K562 (cell line): ENCODE results near the gene LPAR2. TPM values are rescaled to one million over a fixed set of nuclear protein-coding genes. Genes with fewer than 3 reads are reported as not detected.

Experiments used
- ATF2 ChIP-seq: sonication (generic); formaldehyde crosslinking; IDR thresholded peaks from 2 replicates; pipeline ENCODE4 v1.8.1; 2022; ENCODE audit warnings: missing genetic modification reagents
- CBFB ChIP-seq: sonication (generic); formaldehyde crosslinking; IDR thresholded peaks from 2 replicates; pipeline ENCODE4 v1.4.0; 2020; ENCODE audit warnings: mild to moderate bottlenecking, missing genetic modification reagents
- CTCF ChIP-seq, 3 experiments: IDR thresholded peaks in 2 of 3; conservative IDR thresholded peaks in 1 of 3; 2 replicates each; pipeline ENCODE4 v1.5.1; 2011 to 2012; ENCODE audit warnings: low read length in 3 of 3, mild to moderate bottlenecking in 3 of 3, control low read depth in 2 of 3, improper control_type of control experiment in 1 of 3, inconsistent platforms in 1 of 3, low read depth in 1 of 3, mixed read lengths in 1 of 3, moderate library complexity in 1 of 3; ENCODE audit not compliant: insufficient read depth in 2 of 3
- ERF ChIP-seq: fragments of 450-650 bp; formaldehyde crosslinking; IDR thresholded peaks from 2 replicates; pipeline ENCODE4 v1.4.0; 2020; ENCODE audit warnings: mild to moderate bottlenecking, mixed read lengths
- GATAD2A ChIP-seq: fragments of 450-650 bp; IDR thresholded peaks from 2 replicates; pipeline ENCODE4 v1.6.1; 2017
- HNRNPLL ChIP-seq: fragments of 200-400 bp; formaldehyde crosslinking; IDR thresholded peaks from 2 replicates; pipeline ENCODE4 v1.6.1; 2017; ENCODE audit warnings: low read length, low read depth, mild to moderate bottlenecking; ENCODE audit not compliant: poor library complexity, severe bottlenecking
- HSF4 ChIP-seq: fragments of 250-450 bp; sonication (Bioruptor Pico); IDR thresholded peaks from 2 replicates; pipeline ENCODE4 v2.1.2; 2022; ENCODE audit warnings: mild to moderate bottlenecking, moderate library complexity, borderline replicate concordance
- JUNB ChIP-seq: fragments of 450-650 bp; formaldehyde crosslinking; conservative IDR thresholded peaks from 2 replicates; pipeline ENCODE4 v1.4.0; 2020; ENCODE audit warnings: mild to moderate bottlenecking
- MCM5 ChIP-seq: fragments of 450-650 bp; IDR thresholded peaks from 2 replicates; pipeline ENCODE4 v1.6.1; 2016; ENCODE audit warnings: low read depth
- MED1 ChIP-seq: sonication (generic); formaldehyde crosslinking; IDR thresholded peaks from 2 replicates; pipeline ENCODE4 v1.8.1; 2023; ENCODE audit warnings: missing genetic modification reagents, borderline replicate concordance
- MTA2 ChIP-seq: fragments of 450-650 bp; IDR thresholded peaks from 2 replicates; pipeline ENCODE4 v1.6.1; 2016; ENCODE audit warnings: low read depth
- NCOR1 ChIP-seq: fragments of 450-650 bp; IDR thresholded peaks from 2 replicates; pipeline ENCODE4 v1.6.1; 2016; ENCODE audit warnings: mild to moderate bottlenecking, moderate library complexity
- POLR2AphosphoS5 ChIP-seq: IDR thresholded peaks from 2 replicates; pipeline ENCODE4 v1.6.1; 2011; ENCODE audit warnings: mild to moderate bottlenecking, low read depth, low read length, moderate library complexity; ENCODE audit not compliant: control insufficient read depth, insufficient read depth
- POU5F1 ChIP-seq: fragments of 150-350 bp; IDR thresholded peaks from 2 replicates; pipeline ENCODE4 v1.6.1; 2014; ENCODE audit warnings: borderline replicate concordance, low read length, low read depth, mild to moderate bottlenecking; ENCODE audit not compliant: partially characterized antibody
- SRSF7 ChIP-seq: fragments of 200-400 bp; formaldehyde crosslinking; optimal IDR thresholded peaks from 2 replicates; pipeline ENCODE3; 2017; ENCODE audit warnings: mild to moderate bottlenecking, low read depth, low read length
- ZFP30 ChIP-seq: fragments of 250-450 bp; sonication (Bioruptor Pico); IDR thresholded peaks from 2 replicates; pipeline ENCODE4 v1.8.0; 2022; ENCODE audit warnings: moderate library complexity, mild to moderate bottlenecking, inconsistent platforms, borderline replicate concordance
- ZFX ChIP-seq: sonication (generic); formaldehyde crosslinking; IDR thresholded peaks from 2 replicates; pipeline ENCODE4 v1.8.0; 2022; ENCODE audit warnings: mild to moderate bottlenecking, missing genetic modification reagents, moderate library complexity
- ZNF57 ChIP-seq: fragments of 450-650 bp; formaldehyde crosslinking; IDR thresholded peaks from 2 replicates; pipeline ENCODE4 v1.4.0; 2020; ENCODE audit warnings: mild to moderate bottlenecking, moderate library complexity
- ZNF583 ChIP-seq: fragments of 250-450 bp; sonication (Bioruptor Pico); IDR thresholded peaks from 2 replicates; pipeline ENCODE4 v1.4.0; 2020
- polyA plus RNA-seq, 8 experiments: library from polyadenylated mRNA; depleted of rRNA in 4 of 8; stranded (reverse) in 5 of 8; unstranded in 3 of 8; fragments of >200 nt; fragmentation: Nextera tagmentation in 2 of 8; fragmentation: Illumina TruSeq in 1 of 8; extraction: Ambion mirVana in 2 of 8; extraction: Trizol in 1 of 8; gene quantifications; 2 replicates each; pipeline versions ENCODE4 v1.2.1 to v1.2.3, GENCODE V29; 2011 to 2014; ENCODE audit warnings: inconsistent platforms in 1 of 8, missing spikeins in 1 of 8
- total RNA-seq, 7 experiments: library from RNA; depleted of rRNA in 6 of 7; stranded (reverse); fragments of >200 nt in 6 of 7; fragmentation: Illumina TruSeq in 2 of 7; extraction: Trizol in 2 of 7; gene quantifications; 2 replicates each; pipeline versions ENCODE4 v1.2.1 to v1.2.3, GENCODE V29; 2011 to 2021; ENCODE audit warnings: low replicate concordance in 1 of 7
- TF ChIP-seq, protein P1 (sequence below), 2 experiments: IDR thresholded peaks; 2 replicates each; pipeline ENCODE4 v1.6.1; 2012; ENCODE audit warnings: improper control_type of control experiment in 2 of 2, low read depth in 2 of 2, low read length in 2 of 2, borderline replicate concordance in 1 of 2
- TF ChIP-seq, protein P2 (sequence below): fragments of 450-650 bp; IDR thresholded peaks from 2 replicates; pipeline ENCODE4 v1.6.1; 2016; ENCODE audit warnings: antibody characterized with exemption

The LPAR2 gene
- total and polyA plus RNA-seq, 9 of the 15 experiments (the other 6 are each of a cell fraction or from before 2014, with no cell fraction given) = 0.63 to 13.8 (median 4.4) TPM

- TF ChIP-seq, protein P1, sequence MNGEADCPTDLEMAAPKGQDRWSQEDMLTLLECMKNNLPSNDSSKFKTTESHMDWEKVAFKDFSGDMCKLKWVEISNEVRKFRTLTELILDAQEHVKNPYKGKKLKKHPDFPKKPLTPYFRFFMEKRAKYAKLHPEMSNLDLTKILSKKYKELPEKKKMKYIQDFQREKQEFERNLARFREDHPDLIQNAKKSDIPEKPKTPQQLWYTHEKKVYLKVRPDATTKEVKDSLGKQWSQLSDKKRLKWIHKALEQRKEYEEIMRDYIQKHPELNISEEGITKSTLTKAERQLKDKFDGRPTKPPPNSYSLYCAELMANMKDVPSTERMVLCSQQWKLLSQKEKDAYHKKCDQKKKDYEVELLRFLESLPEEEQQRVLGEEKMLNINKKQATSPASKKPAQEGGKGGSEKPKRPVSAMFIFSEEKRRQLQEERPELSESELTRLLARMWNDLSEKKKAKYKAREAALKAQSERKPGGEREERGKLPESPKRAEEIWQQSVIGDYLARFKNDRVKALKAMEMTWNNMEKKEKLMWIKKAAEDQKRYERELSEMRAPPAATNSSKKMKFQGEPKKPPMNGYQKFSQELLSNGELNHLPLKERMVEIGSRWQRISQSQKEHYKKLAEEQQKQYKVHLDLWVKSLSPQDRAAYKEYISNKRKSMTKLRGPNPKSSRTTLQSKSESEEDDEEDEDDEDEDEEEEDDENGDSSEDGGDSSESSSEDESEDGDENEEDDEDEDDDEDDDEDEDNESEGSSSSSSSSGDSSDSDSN (IDR thresholded peaks at IDR 0.05; ENCODE audit: borderline replicate concordance in 1 of 2, low read depth in 2 of 2, low read length in 2 of 2) = no peak
- no peak for TF ChIP-seq MED1 (CRISPR knock-in tag)
- peak; percentile 71; the same call in 1 of the 2 replicates for TF ChIP-seq GATAD2A
- TF ChIP-seq MTA2 = no peak
- peak; percentile 67 for TF ChIP-seq ZFX (CRISPR knock-in tag)
- no peak for TF ChIP-seq ERF (CRISPR knock-in tag)
- no peak for TF ChIP-seq POLR2AphosphoS5
- no peak for TF ChIP-seq JUNB (CRISPR knock-in tag)
- TF ChIP-seq, protein P2, sequence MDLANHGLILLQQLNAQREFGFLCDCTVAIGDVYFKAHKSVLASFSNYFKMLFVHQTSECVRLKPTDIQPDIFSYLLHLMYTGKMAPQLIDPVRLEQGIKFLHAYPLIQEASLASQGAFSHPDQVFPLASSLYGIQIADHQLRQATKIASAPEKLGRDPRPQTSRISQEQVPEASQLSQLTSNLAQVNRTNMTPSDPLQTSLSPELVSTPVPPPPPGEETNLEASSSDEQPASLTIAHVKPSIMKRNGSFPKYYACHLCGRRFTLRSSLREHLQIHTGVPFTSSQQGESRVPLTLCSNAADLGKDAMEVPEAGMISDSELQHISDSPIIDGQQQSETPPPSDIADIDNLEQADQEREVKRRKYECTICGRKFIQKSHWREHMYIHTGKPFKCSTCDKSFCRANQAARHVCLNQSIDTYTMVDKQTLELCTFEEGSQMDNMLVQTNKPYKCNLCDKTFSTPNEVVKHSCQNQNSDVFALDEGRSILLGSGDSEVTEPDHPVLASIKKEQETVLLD = peak; percentile 64; the same call in 1 of the 2 replicates
- no peak for TF ChIP-seq HSF4 (CRISPR knock-in tag)
- peak; percentile 19 for TF ChIP-seq HNRNPLL
- no peak for TF ChIP-seq POU5F1
- TF ChIP-seq ZNF57 (CRISPR knock-in tag) = no peak
- no peak for TF ChIP-seq CBFB (CRISPR knock-in tag)
- no peak for TF ChIP-seq ZNF583 (CRISPR knock-in tag)
- no peak for TF ChIP-seq ATF2 (CRISPR knock-in tag)
- no peak for TF ChIP-seq ZFP30 (CRISPR knock-in tag)
- TF ChIP-seq CTCF (IDR thresholded peaks at IDR 0.05 in 2 of 3, conservative IDR thresholded peaks at IDR 0.05 in 1 of 3; ENCODE audit: insufficient read depth in 2 of 3, low read depth in 1 of 3, low read length in 3 of 3) = peak; percentile 80 to 87 (median 82)
- TF ChIP-seq SRSF7 = no peak
- TF ChIP-seq NCOR1 = no peak
- no peak for TF ChIP-seq MCM5
These were observed 15.4 kb upstream of the LPAR2 start, which contains the start of gene GMIP (continued) for GRCh38 chr19:19643158-19644053.
